ENCODE data around the gene SLC6A19. TPM values are rescaled to one million over a fixed set of nuclear protein-coding genes. Genes with fewer than 3 reads are reported as not detected.
"Not testable (repeated sequence)": the region's sequence is repeated elsewhere in the genome, so short reads cannot be mapped to it uniquely, and the experiment has no call there.

SLC6A19 gene
- total and polyA plus RNA-seq, 4 donors, result 0.06 TPM; not detected in 3

DNA sequence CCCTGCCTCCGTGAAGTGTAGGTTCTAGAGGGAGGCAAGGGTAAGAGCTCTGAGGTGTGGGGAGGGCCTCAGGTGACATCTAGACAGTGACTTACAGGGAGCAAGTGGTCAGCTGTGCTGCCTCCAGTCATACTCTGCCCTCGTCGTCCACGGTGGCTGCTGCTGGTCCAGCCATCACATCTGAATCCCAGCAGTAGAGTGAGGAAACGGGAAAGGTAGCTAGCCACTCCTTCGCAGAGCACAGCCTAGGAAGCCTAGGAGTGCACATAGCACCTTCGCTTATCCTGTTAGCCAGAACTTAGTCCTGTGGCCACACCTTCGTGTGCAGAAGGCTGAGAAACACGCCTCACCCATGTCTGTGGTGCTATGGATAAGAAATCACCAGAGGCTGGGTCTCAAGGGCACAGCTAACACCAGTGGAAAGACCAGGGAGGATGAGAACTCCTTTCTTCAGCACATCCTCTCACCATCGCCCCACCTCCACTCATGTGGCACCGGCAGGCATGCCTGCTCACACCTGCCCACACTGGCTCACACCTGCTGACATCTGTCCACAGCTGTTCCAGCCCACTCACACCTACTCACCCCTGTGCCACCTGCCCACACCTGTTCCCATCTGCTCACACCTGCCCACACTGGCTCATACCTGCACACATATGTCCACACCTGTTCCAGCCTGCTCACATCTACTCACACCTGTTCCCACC is 44.5 kb upstream of the SLC6A19 start:
- Histone ChIP-seq H3K9ac (ENCODE audit: insufficient read depth in 1 of 2, low read length in 2 of 2) (no peak overlapping the region), H3K27me3 (ENCODE audit: control insufficient read depth in 3 of 3, insufficient read depth in 3 of 3, low read length in 2 of 3) (peaks cover 0 to 25% (median 19%) of the 10 kb centered on the region in 3 donors), H3K27ac (ENCODE audit: low read depth in 1 of 2, low read length in 1 of 2) (no peak overlapping the region), H3K36me3 (ENCODE audit: control insufficient read depth in 4 of 4, insufficient read depth in 4 of 4, low read length in 4 of 4) (no peaks in the 10 kb centered on the region), H3K4me1 (ENCODE audit: control insufficient read depth in 5 of 5, insufficient read depth in 5 of 5, low read length in 5 of 5) (peaks cover 0 to 16% (median 0%) of the 10 kb centered on the region in 5 donors), H3K9me3 (ENCODE audit: control insufficient read depth in 4 of 4, insufficient read depth in 3 of 4, low read length in 3 of 4) (peaks cover 0 to 4% (median 1%) of the 10 kb centered on the region in 4 donors), H3K4me3 (no peak overlapping the region)
- TF ChIP-seq, protein P1, sequence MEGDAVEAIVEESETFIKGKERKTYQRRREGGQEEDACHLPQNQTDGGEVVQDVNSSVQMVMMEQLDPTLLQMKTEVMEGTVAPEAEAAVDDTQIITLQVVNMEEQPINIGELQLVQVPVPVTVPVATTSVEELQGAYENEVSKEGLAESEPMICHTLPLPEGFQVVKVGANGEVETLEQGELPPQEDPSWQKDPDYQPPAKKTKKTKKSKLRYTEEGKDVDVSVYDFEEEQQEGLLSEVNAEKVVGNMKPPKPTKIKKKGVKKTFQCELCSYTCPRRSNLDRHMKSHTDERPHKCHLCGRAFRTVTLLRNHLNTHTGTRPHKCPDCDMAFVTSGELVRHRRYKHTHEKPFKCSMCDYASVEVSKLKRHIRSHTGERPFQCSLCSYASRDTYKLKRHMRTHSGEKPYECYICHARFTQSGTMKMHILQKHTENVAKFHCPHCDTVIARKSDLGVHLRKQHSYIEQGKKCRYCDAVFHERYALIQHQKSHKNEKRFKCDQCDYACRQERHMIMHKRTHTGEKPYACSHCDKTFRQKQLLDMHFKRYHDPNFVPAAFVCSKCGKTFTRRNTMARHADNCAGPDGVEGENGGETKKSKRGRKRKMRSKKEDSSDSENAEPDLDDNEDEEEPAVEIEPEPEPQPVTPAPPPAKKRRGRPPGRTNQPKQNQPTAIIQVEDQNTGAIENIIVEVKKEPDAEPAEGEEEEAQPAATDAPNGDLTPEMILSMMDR (IDR thresholded peaks at IDR 0.05; ENCODE audit: control extremely low read depth, extremely low read depth), result no peak
- no peak for ATAC-seq (ENCODE audit: insufficient read depth, low FRiP score)
- 95 to 96% methylated on average over 11 of the region's 11 CpGs for WGBS, 2 donors
- DNase-seq, result no peak

DNA sequence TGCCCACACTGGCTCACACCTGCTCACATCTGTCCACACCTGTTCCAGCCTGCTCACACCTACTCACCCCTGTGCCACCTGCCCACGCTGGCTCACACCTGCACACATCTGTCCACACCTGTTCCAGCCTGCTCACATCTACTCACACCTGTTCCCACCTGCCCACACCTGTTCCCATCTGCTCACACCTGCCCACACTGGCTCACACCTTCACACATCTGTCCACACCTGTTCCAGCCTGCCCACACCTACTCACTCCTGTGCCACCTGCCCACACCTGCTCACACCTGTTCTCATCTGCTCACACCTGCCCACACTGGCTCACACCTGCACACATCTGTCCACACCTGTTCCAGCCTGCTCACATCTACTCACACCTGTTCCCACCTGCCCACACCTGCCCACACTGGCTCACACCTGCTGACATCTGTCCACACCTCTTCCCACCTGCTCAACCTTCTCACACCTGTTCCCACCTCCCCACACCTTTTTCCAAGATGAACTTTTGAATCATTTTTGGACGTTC is 43.9 kb upstream of the SLC6A19 start:
- H3K9me3 ChIP-seq (ENCODE audit: control insufficient read depth in 4 of 4, insufficient read depth in 3 of 4, low read length in 3 of 4); H3K9ac ChIP-seq (ENCODE audit: insufficient read depth in 1 of 2, low read length in 2 of 2); H3K36me3 ChIP-seq (ENCODE audit: control insufficient read depth in 4 of 4, insufficient read depth in 4 of 4, low read length in 4 of 4); DNase-seq; H3K27ac ChIP-seq (ENCODE audit: low read depth in 1 of 2, low read length in 1 of 2); ATAC-seq (ENCODE audit: insufficient read depth, low FRiP score); H3K4me3 ChIP-seq: not testable (repeated sequence)
- WGBS, 2 donors, result 83 to 84% methylated on average over 2 of the region's 2 CpGs
- Histone ChIP-seq H3K4me1 (ENCODE audit: control insufficient read depth in 5 of 5, insufficient read depth in 5 of 5, low read length in 5 of 5) (peaks cover 0 to 12% (median 0%) of the 10 kb centered on the region in 5 donors), H3K27me3 (ENCODE audit: control insufficient read depth in 3 of 3, insufficient read depth in 3 of 3, low read length in 2 of 3) (peaks cover 0 to 25% (median 19%) of the 10 kb centered on the region in 3 donors)

DNA sequence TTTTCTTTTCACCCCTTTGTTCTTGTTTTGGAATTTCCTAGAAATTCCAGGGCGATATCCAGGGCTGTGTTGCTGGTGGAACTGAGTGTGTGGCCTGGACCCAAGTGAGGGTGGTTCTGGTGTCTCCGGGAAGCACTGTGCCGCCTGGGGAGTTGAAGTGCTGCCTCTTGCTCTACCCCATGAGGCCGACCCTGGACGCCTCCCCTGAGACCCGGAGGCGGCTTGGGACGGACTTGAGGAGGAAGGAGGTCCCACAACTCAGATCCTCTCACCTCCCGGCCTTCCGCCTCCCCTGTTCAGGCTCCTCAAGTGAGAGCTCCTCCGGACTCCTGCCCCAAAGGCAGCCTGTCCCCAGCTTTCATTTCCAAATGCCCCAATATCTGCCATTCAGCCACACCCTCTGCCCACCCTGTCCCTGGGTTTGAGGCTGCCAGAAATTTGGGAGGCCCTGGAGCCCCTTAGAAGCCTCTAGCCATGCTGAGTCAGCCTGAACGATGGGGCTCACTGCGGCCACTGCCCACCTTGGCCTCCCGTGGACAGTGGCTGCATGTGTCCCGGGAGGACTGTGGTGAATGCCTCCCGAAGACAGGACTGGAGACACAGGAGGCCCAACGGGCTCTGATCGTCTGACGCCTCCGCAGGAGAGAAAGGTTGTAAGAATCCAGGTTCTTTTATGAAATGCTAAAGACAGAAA is 42.6 kb upstream of the SLC6A19 start:
- peaks cover 0 to 24% (median 19%) of the 10 kb centered on the region in 3 donors for H3K27me3 ChIP-seq (ENCODE audit: control insufficient read depth in 3 of 3, insufficient read depth in 3 of 3, low read length in 2 of 3)
- no peak overlapping the region for H3K27ac ChIP-seq (ENCODE audit: low read depth in 1 of 2, low read length in 1 of 2)
- peaks cover 0 to 4% (median 1%) of the 10 kb centered on the region in 4 donors for H3K9me3 ChIP-seq (ENCODE audit: control insufficient read depth in 4 of 4, insufficient read depth in 3 of 4, low read length in 3 of 4)
- H3K9ac ChIP-seq (ENCODE audit: insufficient read depth in 1 of 2, low read length in 2 of 2), result no peak overlapping the region
- H3K4me1 ChIP-seq (ENCODE audit: control insufficient read depth in 5 of 5, insufficient read depth in 5 of 5, low read length in 5 of 5), result peaks cover 0 to 7% (median 0%) of the 10 kb centered on the region in 5 donors
- no peak for DNase-seq
- 80 to 83% methylated on average over 20 of the region's 20 CpGs for WGBS, 2 donors
- TF ChIP-seq, protein P1 (IDR thresholded peaks at IDR 0.05; ENCODE audit: control extremely low read depth, extremely low read depth), result no peak
- H3K4me3 ChIP-seq, result no peak overlapping the region
- ATAC-seq (ENCODE audit: insufficient read depth, low FRiP score), result no peak
- H3K36me3 ChIP-seq (ENCODE audit: control insufficient read depth in 4 of 4, insufficient read depth in 4 of 4, low read length in 4 of 4), result no peaks in the 10 kb centered on the region

DNA sequence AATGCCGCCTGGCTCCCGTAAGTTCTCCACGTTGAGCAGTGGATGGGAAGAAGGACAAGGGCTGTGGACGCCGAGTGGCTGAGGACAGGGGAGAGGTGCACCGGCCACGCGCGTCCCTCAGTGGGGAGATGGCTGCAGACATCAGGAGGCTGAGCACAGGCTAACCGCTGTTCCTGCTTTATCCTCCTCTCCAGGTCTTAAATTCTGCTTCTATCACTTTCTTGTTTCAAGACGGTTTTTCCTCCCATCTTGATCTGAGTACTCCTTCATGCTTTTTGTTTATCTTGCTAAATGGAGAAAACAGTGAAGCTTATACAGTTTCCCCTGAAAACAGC is 42.1 kb upstream of the SLC6A19 start:
- H3K4me1 ChIP-seq (ENCODE audit: control insufficient read depth in 5 of 5, insufficient read depth in 5 of 5, low read length in 5 of 5), result peaks cover 0 to 7% (median 0%) of the 10 kb centered on the region in 5 donors
- peaks cover 0 to 4% (median 1%) of the 10 kb centered on the region in 4 donors for H3K9me3 ChIP-seq (ENCODE audit: control insufficient read depth in 4 of 4, insufficient read depth in 3 of 4, low read length in 3 of 4)
- H3K27ac ChIP-seq (ENCODE audit: low read depth in 1 of 2, low read length in 1 of 2), result no peak overlapping the region
- H3K36me3 ChIP-seq (ENCODE audit: control insufficient read depth in 4 of 4, insufficient read depth in 4 of 4, low read length in 4 of 4), result no peaks in the 10 kb centered on the region
- no peak for ATAC-seq (ENCODE audit: insufficient read depth, low FRiP score)
- peaks cover 0 to 18% (median 14%) of the 10 kb centered on the region in 3 donors for H3K27me3 ChIP-seq (ENCODE audit: control insufficient read depth in 3 of 3, insufficient read depth in 3 of 3, low read length in 2 of 3)
- H3K9ac ChIP-seq (ENCODE audit: insufficient read depth in 1 of 2, low read length in 2 of 2), result no peak overlapping the region
- TF ChIP-seq, protein P1 (IDR thresholded peaks at IDR 0.05; ENCODE audit: control extremely low read depth, extremely low read depth), result no peak
- no peak overlapping the region for H3K4me3 ChIP-seq
- no peak for DNase-seq
- WGBS, 2 donors, result 83 to 84% methylated on average over 11 of the region's 11 CpGs

All from lung (tissue), 12 donors.